IMR-90 (cell line): Measurements from ENCODE around the gene VWA7. TPM values are rescaled to one million over a fixed set of nuclear protein-coding genes. Genes with fewer than 3 reads are reported as not detected.

Source experiments
- ATAC-seq: fragments of 200-7000 bp; cut with Tn5 transposase; 2 replicates; pipeline ENCODE4 v1.9.1; 2020; ENCODE audit warnings: low read depth, mild to moderate bottlenecking, moderate library complexity
- BruUV-seq: library from RNA; stranded (reverse); fragments of 400-500 nt; replicated peaks from 2 replicates; lab custom pipeline; 2021; lab: Mats Ljungman, UMichigan
- CTCF ChIA-PET: fragments of 300-600 bp; formaldehyde crosslinking; extraction: SDS; loops from one replicate; lab custom pipeline; 2021; ENCODE audit warnings: antibody characterized with exemption; lab: Yijun Ruan, JAX
- POLR2A ChIA-PET: fragments of 300-600 bp; sonication (Branson Sonifier 250); formaldehyde crosslinking; loops from one replicate; lab custom pipeline; 2022; ENCODE audit warnings: antibody characterized with exemption; ENCODE audit not compliant: unreplicated experiment; lab: Charles Lee
- DNase-seq: peaks from one replicate; pipeline ENCODE4 v3.0.0; 2013
- H2AFZ ChIP-seq: replicated peaks from 2 replicates; pipeline ENCODE3; 2013; ENCODE audit warnings: low read length, mild to moderate bottlenecking; ENCODE audit not compliant: poor library complexity
- H2AK5ac ChIP-seq: 2 replicates; pipeline ENCODE4 v1.6.1; 2013; ENCODE audit warnings: low read depth, low read length, inconsistent platforms
- H2AK9ac ChIP-seq: replicated peaks from 2 replicates; pipeline ENCODE3; 2013; ENCODE audit warnings: mild to moderate bottlenecking, low read depth, low read length, moderate library complexity; ENCODE audit not compliant: poor library complexity
- H2BK120ac ChIP-seq: 2 replicates; pipeline ENCODE4 v1.6.1; 2013; ENCODE audit warnings: low read depth, low read length, inconsistent platforms
- H2BK15ac ChIP-seq: 3 replicates; pipeline ENCODE4 v1.6.1; 2013; ENCODE audit warnings: low read depth, low read length, inconsistent platforms
- H2BK20ac ChIP-seq: 2 replicates; pipeline ENCODE4 v1.6.1; 2013; ENCODE audit warnings: low read depth, mild to moderate bottlenecking, inconsistent platforms, low read length, moderate library complexity
- H2BK5ac ChIP-seq: 2 replicates; pipeline ENCODE4 v1.6.1; 2013; ENCODE audit warnings: mild to moderate bottlenecking, low read depth, low read length, inconsistent platforms; ENCODE audit not compliant: poor library complexity, severe bottlenecking
- H3K14ac ChIP-seq: replicated peaks from 2 replicates; pipeline ENCODE4 v1.6.1; 2013; ENCODE audit warnings: low read depth, low read length, inconsistent platforms
- H3K18ac ChIP-seq: 2 replicates; pipeline ENCODE4 v1.6.1; 2013; ENCODE audit warnings: low read depth, low read length, control low read depth
- H3K23ac ChIP-seq: 2 replicates; pipeline ENCODE4 v1.6.1; 2013; ENCODE audit warnings: low read depth, low read length, inconsistent platforms
- H3K27ac ChIP-seq: 2 replicates; pipeline ENCODE4 v1.5.1; 2013; ENCODE audit warnings: mild to moderate bottlenecking, control low read depth, low read length; ENCODE audit not compliant: insufficient read depth
- H3K27me3 ChIP-seq: 2 replicates; pipeline ENCODE4 v1.6.1; 2013; ENCODE audit warnings: low read length; ENCODE audit not compliant: control insufficient read depth, insufficient read depth
- H3K36me3 ChIP-seq: 2 replicates; pipeline ENCODE4 v1.6.1; 2013; ENCODE audit warnings: low read length, mixed read lengths; ENCODE audit not compliant: control insufficient read depth, insufficient read depth
- H3K4ac ChIP-seq: 2 replicates; pipeline ENCODE4 v1.6.1; 2013; ENCODE audit warnings: low read depth, low read length, inconsistent platforms
- H3K4me1 ChIP-seq: 2 replicates; pipeline ENCODE4 v1.6.1; 2013; ENCODE audit warnings: low read length, mixed read lengths; ENCODE audit not compliant: control insufficient read depth, insufficient read depth
- H3K4me2 ChIP-seq: 2 replicates; pipeline ENCODE4 v1.6.1; 2013; ENCODE audit warnings: low read depth, mild to moderate bottlenecking, control low read depth, low read length, moderate library complexity
- H3K4me3 ChIP-seq: 2 replicates; pipeline ENCODE4 v1.5.1; 2013; ENCODE audit warnings: low read depth, mild to moderate bottlenecking, control low read depth, low read length, moderate library complexity; ENCODE audit not compliant: insufficient read depth
- H3K56ac ChIP-seq: 2 replicates; pipeline ENCODE4 v1.6.1; 2013; ENCODE audit warnings: low read length, inconsistent platforms; ENCODE audit not compliant: insufficient read depth; ENCODE audit errors: extremely low read depth
- H3K79me1 ChIP-seq, 2 experiments: 2 replicates each; pipeline ENCODE4 v1.6.1; 2013; ENCODE audit warnings: low read length in 2 of 2, inconsistent platforms in 1 of 2, low read depth in 1 of 2
- H3K9ac ChIP-seq: 2 replicates; pipeline ENCODE4 v1.6.1; 2013; ENCODE audit warnings: low read depth, low read length, control low read depth
- H3K9me1 ChIP-seq: 2 replicates; pipeline ENCODE4 v1.6.1; 2013; ENCODE audit warnings: low read length, inconsistent platforms; ENCODE audit not compliant: insufficient read depth
- H3K9me3 ChIP-seq: 2 replicates; pipeline ENCODE4 v1.6.1; 2013; ENCODE audit warnings: low read length; ENCODE audit not compliant: control insufficient read depth, insufficient read depth
- H4K20me1 ChIP-seq: 2 replicates; pipeline ENCODE4 v1.6.1; 2013; ENCODE audit warnings: low read length, inconsistent platforms; ENCODE audit not compliant: insufficient read depth
- H4K5ac ChIP-seq: 2 replicates; pipeline ENCODE4 v1.6.1; 2013; ENCODE audit warnings: mild to moderate bottlenecking, low read depth, low read length, control low read depth
- H4K8ac ChIP-seq, 2 experiments: 2 replicates each; pipeline ENCODE4 v1.6.1; 2013; ENCODE audit warnings: low read depth in 2 of 2, low read length in 2 of 2, control low read depth in 1 of 2, inconsistent platforms in 1 of 2
- H4K91ac ChIP-seq: 2 replicates; pipeline ENCODE4 v1.6.1; 2013; ENCODE audit warnings: low read depth, low read length, inconsistent platforms; ENCODE audit not compliant: insufficient read depth
- CHD1 ChIP-seq: IDR thresholded peaks from 2 replicates; pipeline ENCODE4 v1.6.1; 2012; ENCODE audit warnings: low read depth, low read length, improper control_type of control experiment
- NFE2L2 ChIP-seq: fragments of 150-350 bp; IDR thresholded peaks from 2 replicates; pipeline ENCODE4 v1.6.1; 2016; ENCODE audit warnings: low read depth, mild to moderate bottlenecking, low read length
- WGBS, 2 experiments: methylation state at CpG; one replicate each; pipeline versions ENCODE4 v1.1.5 to v1.1.7; 2013; ENCODE audit warnings: missing lambda C conversion rate in 2 of 2; ENCODE audit not compliant: insufficient read length in 1 of 2; ENCODE audit errors: extremely low coverage in 2 of 2; 5-methylcytosine and 5-hydroxymethylcytosine counted together
- dilution Hi-C: fragments of 300-500 bp; cut with HindIII; formaldehyde crosslinking; loops from one replicate; pipeline ENCODE4 v1.14.3; 2018; ENCODE audit warnings: low sequenced_read_pairs; ENCODE audit not compliant: unreplicated experiment
- in situ Hi-C: fragments of 300-500 bp; cut with MboI; formaldehyde crosslinking; loops from 3 replicates; pipeline ENCODE4 v1.14.3; 2019; ENCODE audit warnings: low sequenced_read_pairs, inconsistent platforms, mixed read lengths
- intact Hi-C: fragments of 100-400 bp; cut with micrococcal nuclease; formaldehyde crosslinking; loops from 2 replicates; pipeline ENCODE4 v1.10.0; 2022
- polyA plus RNA-seq, 3 experiments: library from polyadenylated mRNA; depleted of rRNA; stranded (reverse); fragments of >200 nt; gene quantifications; 2 replicates each; pipeline ENCODE4 v1.2.3, GENCODE V29; 2012; ENCODE audit warnings: low replicate concordance in 1 of 3
- total RNA-seq: library from RNA; depleted of rRNA; stranded (reverse); fragments of >200 nt; gene quantifications from 2 replicates; pipeline ENCODE4 v1.2.3, GENCODE V29; 2012

VWA7 gene
- total and polyA plus RNA-seq, 2 of the 4 experiments (the other 2 are of a cell fraction): under 0.01 to 1.4 TPM

DNA sequence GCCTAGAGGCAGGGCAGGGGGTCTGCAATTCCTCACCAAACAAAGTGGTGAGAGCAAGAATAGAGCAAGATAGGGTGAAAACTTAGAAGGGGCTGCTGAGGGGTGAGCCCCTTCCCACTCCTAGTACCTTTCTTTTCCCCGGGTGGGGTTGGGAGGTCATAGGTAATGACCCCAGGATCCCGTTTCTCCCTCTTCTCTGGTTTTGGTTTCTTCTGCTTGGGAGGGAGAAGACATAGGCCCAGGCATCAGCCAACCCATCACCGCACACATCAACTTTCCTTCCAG is 14.9 kb upstream of the VWA7 start:
- Histone ChIP-seq H3K79me1 (peaks cover 0 to 51% of the 10 kb centered on the region in 2 experiments), H3K9ac (no peak overlapping the region), H2BK120ac (no peak overlapping the region), H3K4me3 (no peak overlapping the region), H2BK5ac (no peak overlapping the region), H3K27me3 (no peaks in the 10 kb centered on the region), H3K18ac (no peak overlapping the region), H2AFZ (no peak overlapping the region), H2BK15ac (no peak overlapping the region), H3K23ac (no peak overlapping the region), H4K91ac (no peak overlapping the region), H2AK9ac (no peak overlapping the region), H3K36me3 (peaks cover 18% of the 10 kb centered on the region), H4K5ac (no peak overlapping the region), H3K4me2 (no peak overlapping the region), H4K8ac (no peak overlapping the region), H3K9me3 (no peaks in the 10 kb centered on the region), H3K56ac (no peak overlapping the region), H3K4ac (no peak overlapping the region), H2AK5ac (no peak overlapping the region), H3K4me1 (no peaks in the 10 kb centered on the region; the same call in 1 of the 2 replicates), H3K14ac (no peak overlapping the region), H2BK20ac (no peak overlapping the region), H3K9me1 (0 out of 2 replicates have a peak, but pooled peaks cover 3% of the 10 kb centered on the region), H4K20me1 (no peaks in the 10 kb centered on the region), H3K27ac (no peak overlapping the region)
- BruUV-seq: no TSS peak
- dilution Hi-C loops (no loop called here), intact Hi-C loops (no loop called here), in situ Hi-C loops (no loop called here)
- CTCF ChIA-PET: interaction anchor here (0.6 to 1.2 kb wide), 2 partner anchors 11 to 47 kb away, joined by 3 read pairs; no protein-coding TSS in a partner anchor
- TF ChIP-seq NFE2L2 (no peak), CHD1 (no peak)
- POLR2A ChIA-PET: no interaction called here
- WGBS, 2 experiments: no CpG with 5 or more reads among the region's 3 CpGs
- DNase-seq: no peak
- no peak for ATAC-seq
